Measurements from ENCODE around the gene BEX2.
"Not testable (repeated sequence)": the region's sequence is repeated elsewhere in the genome, so short reads cannot be mapped to it uniquely, and the experiment has no call there.

DNA sequence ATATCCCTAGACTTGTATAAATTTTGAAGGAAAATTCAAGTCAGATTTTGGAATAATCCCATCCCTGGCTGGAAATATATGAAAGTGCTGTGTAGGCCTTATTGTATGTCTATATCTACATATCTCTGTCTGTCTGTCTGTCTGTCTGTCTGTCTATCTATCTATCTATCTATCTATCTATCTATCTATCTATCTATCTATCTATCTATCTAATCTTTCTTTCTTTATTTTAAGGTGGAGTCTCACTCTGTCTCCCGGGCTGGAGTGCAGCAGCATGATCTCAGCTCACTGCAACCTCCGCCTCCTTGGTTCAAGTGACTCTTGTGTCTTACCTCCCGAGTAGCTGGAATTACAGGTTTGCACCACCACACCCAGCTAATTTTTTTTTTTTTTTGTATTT is 48.8 kb upstream of the BEX2 start:
- TF ChIP-seq, protein P1, sequence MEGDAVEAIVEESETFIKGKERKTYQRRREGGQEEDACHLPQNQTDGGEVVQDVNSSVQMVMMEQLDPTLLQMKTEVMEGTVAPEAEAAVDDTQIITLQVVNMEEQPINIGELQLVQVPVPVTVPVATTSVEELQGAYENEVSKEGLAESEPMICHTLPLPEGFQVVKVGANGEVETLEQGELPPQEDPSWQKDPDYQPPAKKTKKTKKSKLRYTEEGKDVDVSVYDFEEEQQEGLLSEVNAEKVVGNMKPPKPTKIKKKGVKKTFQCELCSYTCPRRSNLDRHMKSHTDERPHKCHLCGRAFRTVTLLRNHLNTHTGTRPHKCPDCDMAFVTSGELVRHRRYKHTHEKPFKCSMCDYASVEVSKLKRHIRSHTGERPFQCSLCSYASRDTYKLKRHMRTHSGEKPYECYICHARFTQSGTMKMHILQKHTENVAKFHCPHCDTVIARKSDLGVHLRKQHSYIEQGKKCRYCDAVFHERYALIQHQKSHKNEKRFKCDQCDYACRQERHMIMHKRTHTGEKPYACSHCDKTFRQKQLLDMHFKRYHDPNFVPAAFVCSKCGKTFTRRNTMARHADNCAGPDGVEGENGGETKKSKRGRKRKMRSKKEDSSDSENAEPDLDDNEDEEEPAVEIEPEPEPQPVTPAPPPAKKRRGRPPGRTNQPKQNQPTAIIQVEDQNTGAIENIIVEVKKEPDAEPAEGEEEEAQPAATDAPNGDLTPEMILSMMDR (conservative IDR thresholded peaks at IDR 0.05; ENCODE audit: low read depth, low read length) = not testable (repeated sequence)
- TF ChIP-seq EZH2phosphoT487 (IDR thresholded peaks at IDR 0.05; ENCODE audit: borderline replicate concordance, low read length); EZH2 (IDR thresholded peaks at IDR 0.05; ENCODE audit: low read length, unreplicated experiment): not testable (repeated sequence)

All from PC-3 (cell line).